ENCODE results near the gene KIAA0825.

DNA sequence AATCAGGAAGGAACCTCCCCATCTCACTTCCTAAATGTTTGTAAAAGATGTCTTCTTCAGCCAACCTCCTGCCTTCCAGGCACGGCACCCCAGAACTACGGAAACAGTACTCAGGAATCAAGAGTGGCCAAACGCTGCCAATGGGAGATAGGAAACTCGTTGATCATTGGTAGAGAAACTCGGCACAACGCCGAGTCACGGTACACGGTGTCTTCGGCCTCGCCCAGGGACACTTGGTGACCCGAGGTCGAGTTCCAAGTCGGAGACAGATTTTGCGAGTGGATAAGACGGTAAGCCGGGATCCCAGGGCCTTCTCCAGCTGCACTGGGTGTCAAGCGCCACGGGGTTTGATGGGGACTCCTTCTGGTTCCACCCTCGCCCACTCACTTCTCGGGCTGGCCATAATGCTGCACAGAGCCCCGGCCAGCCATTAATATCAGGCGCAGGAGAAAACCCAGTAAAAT, 343 bp downstream of the KIAA0825 start:
- TF ChIP-seq EZH2 (IDR thresholded peaks at IDR 0.05; ENCODE audit: insufficient read depth, poor library complexity, severe bottlenecking) (no peak), EZH2phosphoT487 (IDR thresholded peaks at IDR 0.05; ENCODE audit: insufficient read depth, low read depth) (no peak)
